Sigmoid colon (tissue), 3 donors: ENCODE data around the gene KDM4D.

Experiments used
- POLR2A ChIP-seq, 2 donors: fragments of 450-650 bp; IDR thresholded peaks; one replicate each; pipeline ENCODE4 v1.6.1; 2016; ENCODE audit warnings: antibody characterized with exemption in 2 of 2, mild to moderate bottlenecking in 2 of 2, moderate library complexity in 2 of 2
- TF ChIP-seq, protein P1 (sequence below), 4 experiments: fragments of 450-650 bp in 3 of 4; fragments of 200-600 bp in 1 of 4; IDR thresholded peaks; one replicate each; pipeline ENCODE4 v1.5.1; 2016 to 2019; ENCODE audit warnings: antibody characterized with exemption in 4 of 4, mild to moderate bottlenecking in 3 of 4, moderate library complexity in 2 of 4

- TF ChIP-seq, protein P1, sequence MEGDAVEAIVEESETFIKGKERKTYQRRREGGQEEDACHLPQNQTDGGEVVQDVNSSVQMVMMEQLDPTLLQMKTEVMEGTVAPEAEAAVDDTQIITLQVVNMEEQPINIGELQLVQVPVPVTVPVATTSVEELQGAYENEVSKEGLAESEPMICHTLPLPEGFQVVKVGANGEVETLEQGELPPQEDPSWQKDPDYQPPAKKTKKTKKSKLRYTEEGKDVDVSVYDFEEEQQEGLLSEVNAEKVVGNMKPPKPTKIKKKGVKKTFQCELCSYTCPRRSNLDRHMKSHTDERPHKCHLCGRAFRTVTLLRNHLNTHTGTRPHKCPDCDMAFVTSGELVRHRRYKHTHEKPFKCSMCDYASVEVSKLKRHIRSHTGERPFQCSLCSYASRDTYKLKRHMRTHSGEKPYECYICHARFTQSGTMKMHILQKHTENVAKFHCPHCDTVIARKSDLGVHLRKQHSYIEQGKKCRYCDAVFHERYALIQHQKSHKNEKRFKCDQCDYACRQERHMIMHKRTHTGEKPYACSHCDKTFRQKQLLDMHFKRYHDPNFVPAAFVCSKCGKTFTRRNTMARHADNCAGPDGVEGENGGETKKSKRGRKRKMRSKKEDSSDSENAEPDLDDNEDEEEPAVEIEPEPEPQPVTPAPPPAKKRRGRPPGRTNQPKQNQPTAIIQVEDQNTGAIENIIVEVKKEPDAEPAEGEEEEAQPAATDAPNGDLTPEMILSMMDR (IDR thresholded peaks at IDR 0.05) = no peak
- TF ChIP-seq POLR2A (IDR thresholded peaks at IDR 0.05) = no peak
Observed at GRCh38 chr11:95035316-95035715, 61.8 kb downstream of the KDM4D start.
